ENCODE data around the gene TUBB2A. TPM values are rescaled to one million over a fixed set of nuclear protein-coding genes. Genes with fewer than 3 reads are reported as not detected.

The TUBB2A gene
- total and polyA plus RNA-seq, 2 of the 13 experiments (the other 11 are each of a cell fraction or from before 2014, with no cell fraction given): 35.3 to 106 TPM

GRCh38 chr6:3137057-3137777 is 20.1 kb downstream of the TUBB2A start (continued):
- TF ChIP-seq AHDC1 (CRISPR knock-in tag; IDR thresholded peaks at IDR 0.05; ENCODE audit: borderline replicate concordance): 0 out of 2 replicates have a peak, but pooled peaks have one; percentile 19
- TF ChIP-seq RERE (CRISPR knock-in tag; IDR thresholded peaks at IDR 0.05; ENCODE audit: low read depth): no peak
- TF ChIP-seq NCOA1 (CRISPR knock-in tag; IDR thresholded peaks at IDR 0.05): no peak
- TF ChIP-seq ARID5B (CRISPR knock-in tag; IDR thresholded peaks at IDR 0.05): 0 out of 2 replicates have a peak, but pooled peaks have one; percentile 10
- TF ChIP-seq SATB2 (CRISPR knock-in tag; IDR thresholded peaks at IDR 0.05): no peak
- 0 out of 2 replicates have a peak, but pooled peaks have one; percentile 16 for TF ChIP-seq GATAD2A (CRISPR knock-in tag; IDR thresholded peaks at IDR 0.05)
- 0 out of 2 replicates have a peak, but pooled peaks have one; percentile 37 for TF ChIP-seq ZNF350 (CRISPR knock-in tag; IDR thresholded peaks at IDR 0.05; ENCODE audit: borderline replicate concordance, low read depth)
- no peak for TF ChIP-seq MAFF (IDR thresholded peaks at IDR 0.05; ENCODE audit: low read depth, low read length)
- TF ChIP-seq ZBTB38 (CRISPR knock-in tag; IDR thresholded peaks at IDR 0.05): peak; percentile 95
- TF ChIP-seq ZNF790 (CRISPR knock-in tag; IDR thresholded peaks at IDR 0.05; ENCODE audit: borderline replicate concordance): no peak
- TF ChIP-seq MAFK (conservative IDR thresholded peaks at IDR 0.05 in 1 of 2, IDR thresholded peaks at IDR 0.05 in 1 of 2; ENCODE audit: low read length in 2 of 2): no peak
- TF ChIP-seq RNF2 (conservative IDR thresholded peaks at IDR 0.05; ENCODE audit: low read depth): no peak

All from HepG2 (cell line).